SK-N-SH treated with all-trans-retinoic acid at 6 μM for 48 hours (cell line): ENCODE measurements around the gene PDE4B.

Experiments
- ATAC-seq: fragments of 200-7000 bp; cut with Tn5 transposase; 3 replicates; pipeline ENCODE4 v1.9.1; 2020; ENCODE audit warnings: mild to moderate bottlenecking, moderate library complexity
- ARNTL ChIP-seq: fragments of 450-650 bp; formaldehyde crosslinking; IDR thresholded peaks from 2 replicates; pipeline ENCODE4 v1.5.0; 2020; ENCODE audit warnings: low read depth, mild to moderate bottlenecking, moderate library complexity, borderline replicate concordance
- BACH2 ChIP-seq: fragments of 250-450 bp; sonication (Bioruptor Pico); IDR thresholded peaks from 2 replicates; pipeline ENCODE4 v1.9.0; 2021; ENCODE audit warnings: mild to moderate bottlenecking, borderline replicate concordance
- ESRRG ChIP-seq: fragments of 250-450 bp; sonication (Bioruptor Pico); IDR thresholded peaks from 2 replicates; pipeline ENCODE4 v1.6.1; 2021; ENCODE audit warnings: mild to moderate bottlenecking
- GLIS3 ChIP-seq: fragments of 250-450 bp; sonication (Bioruptor Pico); IDR thresholded peaks from 2 replicates; pipeline ENCODE4 v1.5.0; 2020; ENCODE audit warnings: mild to moderate bottlenecking, moderate library complexity
- ISL1 ChIP-seq: fragments of 250-450 bp; sonication (Bioruptor Pico); IDR thresholded peaks from 2 replicates; pipeline ENCODE4 v2.1.2; 2022; ENCODE audit warnings: mild to moderate bottlenecking, moderate library complexity
- OSR1 ChIP-seq: fragments of 250-450 bp; sonication (Bioruptor Pico); IDR thresholded peaks from 2 replicates; pipeline ENCODE4 v1.8.0; 2022; ENCODE audit warnings: moderate library complexity, mild to moderate bottlenecking, inconsistent platforms
- RARB ChIP-seq: fragments of 250-450 bp; sonication (Bioruptor Pico); IDR thresholded peaks from 2 replicates; pipeline ENCODE4 v1.8.0; 2021; ENCODE audit warnings: mild to moderate bottlenecking, moderate library complexity
- SNAI2 ChIP-seq: fragments of 250-450 bp; sonication (Bioruptor Pico); IDR thresholded peaks from 2 replicates; pipeline ENCODE4 v1.5.0; 2020; ENCODE audit warnings: mild to moderate bottlenecking, moderate library complexity
- TCF4 ChIP-seq: fragments of 250-450 bp; sonication (Bioruptor Pico); IDR thresholded peaks from 2 replicates; pipeline ENCODE4 v1.8.0; 2021; ENCODE audit warnings: mild to moderate bottlenecking, moderate library complexity, borderline replicate concordance
- ZC3H10 ChIP-seq: fragments of 250-450 bp; sonication (Bioruptor Pico); IDR thresholded peaks from 2 replicates; pipeline ENCODE4 v1.5.1; 2021; ENCODE audit warnings: mild to moderate bottlenecking, moderate library complexity
- ZFP3 ChIP-seq: fragments of 250-450 bp; sonication (Bioruptor Pico); IDR thresholded peaks from 2 replicates; pipeline ENCODE4 v1.5.0; 2020; ENCODE audit warnings: mild to moderate bottlenecking, moderate library complexity
- ZFP30 ChIP-seq: fragments of 450-650 bp; formaldehyde crosslinking; IDR thresholded peaks from 2 replicates; pipeline ENCODE4 v1.5.0; 2022; ENCODE audit warnings: mild to moderate bottlenecking, moderate library complexity
- ZNF70 ChIP-seq: fragments of 450-650 bp; formaldehyde crosslinking; IDR thresholded peaks from 2 replicates; pipeline ENCODE4 v1.5.0; 2020; ENCODE audit warnings: mild to moderate bottlenecking, moderate library complexity
- TF ChIP-seq, protein P1 (sequence below): fragments of 250-450 bp; sonication (Bioruptor Pico); IDR thresholded peaks from 2 replicates; pipeline ENCODE4 v1.8.0; 2021; ENCODE audit warnings: low read depth, mild to moderate bottlenecking, moderate library complexity, borderline replicate concordance
- TF ChIP-seq, protein P2 (sequence below): fragments of 250-450 bp; sonication (Bioruptor Pico); IDR thresholded peaks from 2 replicates; pipeline ENCODE4 v1.5.1; 2021; ENCODE audit warnings: mild to moderate bottlenecking, moderate library complexity
- TF ChIP-seq, protein P3 (sequence below): fragments of 250-450 bp; sonication (Bioruptor Pico); IDR thresholded peaks from 2 replicates; pipeline ENCODE4 v1.5.0; 2020; ENCODE audit warnings: mild to moderate bottlenecking, moderate library complexity
- TF ChIP-seq, protein P4 (sequence below): fragments of 250-450 bp; sonication (Bioruptor Pico); IDR thresholded peaks from 2 replicates; pipeline ENCODE4 v1.5.1; 2020; ENCODE audit warnings: low read depth, mild to moderate bottlenecking, moderate library complexity
- TF ChIP-seq, protein P5 (sequence below): fragments of 250-450 bp; sonication (Bioruptor Pico); IDR thresholded peaks from 2 replicates; pipeline ENCODE4 v1.8.0; 2020; ENCODE audit warnings: mild to moderate bottlenecking, moderate library complexity, borderline replicate concordance

The PDE4B gene

GRCh38 chr1:66168467-66168887 is 375.8 kb downstream of the PDE4B start:
- TF ChIP-seq ZC3H10 (CRISPR knock-in tag) (no peak), ISL1 (CRISPR knock-in tag) (no peak), SNAI2 (CRISPR knock-in tag) (no peak), ZFP3 (no peak), BACH2 (no peak), TCF4 (CRISPR knock-in tag) (no peak), ESRRG (CRISPR knock-in tag) (no peak), GLIS3 (CRISPR knock-in tag) (no peak), ARNTL (CRISPR knock-in tag) (no peak), OSR1 (no peak), ZFP30 (CRISPR knock-in tag) (no peak)
- TF ChIP-seq, protein P1, sequence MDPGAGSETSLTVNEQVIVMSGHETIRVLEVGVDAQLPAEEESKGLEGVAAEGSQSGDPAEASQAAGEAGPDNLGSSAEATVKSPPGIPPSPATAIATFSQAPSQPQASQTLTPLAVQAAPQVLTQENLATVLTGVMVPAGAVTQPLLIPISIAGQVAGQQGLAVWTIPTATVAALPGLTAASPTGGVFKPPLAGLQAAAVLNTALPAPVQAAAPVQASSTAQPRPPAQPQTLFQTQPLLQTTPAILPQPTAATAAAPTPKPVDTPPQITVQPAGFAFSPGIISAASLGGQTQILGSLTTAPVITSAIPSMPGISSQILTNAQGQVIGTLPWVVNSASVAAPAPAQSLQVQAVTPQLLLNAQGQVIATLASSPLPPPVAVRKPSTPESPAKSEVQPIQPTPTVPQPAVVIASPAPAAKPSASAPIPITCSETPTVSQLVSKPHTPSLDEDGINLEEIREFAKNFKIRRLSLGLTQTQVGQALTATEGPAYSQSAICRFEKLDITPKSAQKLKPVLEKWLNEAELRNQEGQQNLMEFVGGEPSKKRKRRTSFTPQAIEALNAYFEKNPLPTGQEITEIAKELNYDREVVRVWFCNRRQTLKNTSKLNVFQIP (CRISPR knock-in tag), result no peak
- TF ChIP-seq, protein P2, sequence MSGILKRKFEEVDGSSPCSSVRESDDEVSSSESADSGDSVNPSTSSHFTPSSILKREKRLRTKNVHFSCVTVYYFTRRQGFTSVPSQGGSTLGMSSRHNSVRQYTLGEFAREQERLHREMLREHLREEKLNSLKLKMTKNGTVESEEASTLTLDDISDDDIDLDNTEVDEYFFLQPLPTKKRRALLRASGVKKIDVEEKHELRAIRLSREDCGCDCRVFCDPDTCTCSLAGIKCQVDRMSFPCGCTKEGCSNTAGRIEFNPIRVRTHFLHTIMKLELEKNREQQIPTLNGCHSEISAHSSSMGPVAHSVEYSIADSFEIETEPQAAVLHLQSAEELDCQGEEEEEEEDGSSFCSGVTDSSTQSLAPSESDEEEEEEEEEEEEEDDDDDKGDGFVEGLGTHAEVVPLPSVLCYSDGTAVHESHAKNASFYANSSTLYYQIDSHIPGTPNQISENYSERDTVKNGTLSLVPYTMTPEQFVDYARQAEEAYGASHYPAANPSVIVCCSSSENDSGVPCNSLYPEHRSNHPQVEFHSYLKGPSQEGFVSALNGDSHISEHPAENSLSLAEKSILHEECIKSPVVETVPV (CRISPR knock-in tag), result no peak
- TF ChIP-seq, protein P3, sequence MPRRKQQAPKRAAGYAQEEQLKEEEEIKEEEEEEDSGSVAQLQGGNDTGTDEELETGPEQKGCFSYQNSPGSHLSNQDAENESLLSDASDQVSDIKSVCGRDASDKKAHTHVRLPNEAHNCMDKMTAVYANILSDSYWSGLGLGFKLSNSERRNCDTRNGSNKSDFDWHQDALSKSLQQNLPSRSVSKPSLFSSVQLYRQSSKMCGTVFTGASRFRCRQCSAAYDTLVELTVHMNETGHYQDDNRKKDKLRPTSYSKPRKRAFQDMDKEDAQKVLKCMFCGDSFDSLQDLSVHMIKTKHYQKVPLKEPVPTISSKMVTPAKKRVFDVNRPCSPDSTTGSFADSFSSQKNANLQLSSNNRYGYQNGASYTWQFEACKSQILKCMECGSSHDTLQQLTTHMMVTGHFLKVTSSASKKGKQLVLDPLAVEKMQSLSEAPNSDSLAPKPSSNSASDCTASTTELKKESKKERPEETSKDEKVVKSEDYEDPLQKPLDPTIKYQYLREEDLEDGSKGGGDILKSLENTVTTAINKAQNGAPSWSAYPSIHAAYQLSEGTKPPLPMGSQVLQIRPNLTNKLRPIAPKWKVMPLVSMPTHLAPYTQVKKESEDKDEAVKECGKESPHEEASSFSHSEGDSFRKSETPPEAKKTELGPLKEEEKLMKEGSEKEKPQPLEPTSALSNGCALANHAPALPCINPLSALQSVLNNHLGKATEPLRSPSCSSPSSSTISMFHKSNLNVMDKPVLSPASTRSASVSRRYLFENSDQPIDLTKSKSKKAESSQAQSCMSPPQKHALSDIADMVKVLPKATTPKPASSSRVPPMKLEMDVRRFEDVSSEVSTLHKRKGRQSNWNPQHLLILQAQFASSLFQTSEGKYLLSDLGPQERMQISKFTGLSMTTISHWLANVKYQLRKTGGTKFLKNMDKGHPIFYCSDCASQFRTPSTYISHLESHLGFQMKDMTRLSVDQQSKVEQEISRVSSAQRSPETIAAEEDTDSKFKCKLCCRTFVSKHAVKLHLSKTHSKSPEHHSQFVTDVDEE (CRISPR knock-in tag), result no peak
- TF ChIP-seq, protein P4, sequence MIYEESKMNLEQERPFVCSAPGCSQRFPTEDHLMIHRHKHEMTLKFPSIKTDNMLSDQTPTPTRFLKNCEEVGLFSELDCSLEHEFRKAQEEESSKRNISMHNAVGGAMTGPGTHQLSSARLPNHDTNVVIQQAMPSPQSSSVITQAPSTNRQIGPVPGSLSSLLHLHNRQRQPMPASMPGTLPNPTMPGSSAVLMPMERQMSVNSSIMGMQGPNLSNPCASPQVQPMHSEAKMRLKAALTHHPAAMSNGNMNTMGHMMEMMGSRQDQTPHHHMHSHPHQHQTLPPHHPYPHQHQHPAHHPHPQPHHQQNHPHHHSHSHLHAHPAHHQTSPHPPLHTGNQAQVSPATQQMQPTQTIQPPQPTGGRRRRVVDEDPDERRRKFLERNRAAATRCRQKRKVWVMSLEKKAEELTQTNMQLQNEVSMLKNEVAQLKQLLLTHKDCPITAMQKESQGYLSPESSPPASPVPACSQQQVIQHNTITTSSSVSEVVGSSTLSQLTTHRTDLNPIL, result no peak
- peak; percentile 77 for ATAC-seq

- no peak for TF ChIP-seq ARNTL (CRISPR knock-in tag)
- TF ChIP-seq ESRRG (CRISPR knock-in tag), result no peak
- TF ChIP-seq, protein P1 (CRISPR knock-in tag), result no peak
- no peak for TF ChIP-seq BACH2
- no peak for TF ChIP-seq OSR1
- TF ChIP-seq, protein P3 (CRISPR knock-in tag), result no peak
- TF ChIP-seq ISL1 (CRISPR knock-in tag), result 0 out of 2 replicates have a peak, but pooled peaks have one; percentile 19
- peak; percentile 79 for ATAC-seq
Observed at GRCh38 chr1:66168948-66169671, 376.4 kb downstream of the PDE4B start.

DNA sequence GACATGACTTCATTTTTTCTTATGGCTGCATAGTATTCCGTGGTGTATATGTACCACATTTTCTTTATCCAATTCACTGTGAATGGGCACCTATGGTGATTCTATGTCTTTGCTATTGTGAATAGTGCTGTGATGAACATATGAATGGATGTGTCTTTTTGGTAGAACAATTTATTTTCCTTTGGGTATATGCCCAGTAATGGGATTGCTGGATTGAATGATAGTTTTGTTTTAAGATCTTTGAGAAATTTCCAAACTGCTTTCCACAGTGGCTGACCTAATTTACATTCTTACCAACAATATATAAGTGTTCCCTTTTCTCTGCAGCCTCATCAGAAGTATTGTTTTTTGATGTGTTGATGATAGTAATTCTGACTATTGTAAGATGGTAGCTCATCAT is 379.6 kb downstream of the PDE4B start:
- no peak for ATAC-seq
- TF ChIP-seq, protein P5, sequence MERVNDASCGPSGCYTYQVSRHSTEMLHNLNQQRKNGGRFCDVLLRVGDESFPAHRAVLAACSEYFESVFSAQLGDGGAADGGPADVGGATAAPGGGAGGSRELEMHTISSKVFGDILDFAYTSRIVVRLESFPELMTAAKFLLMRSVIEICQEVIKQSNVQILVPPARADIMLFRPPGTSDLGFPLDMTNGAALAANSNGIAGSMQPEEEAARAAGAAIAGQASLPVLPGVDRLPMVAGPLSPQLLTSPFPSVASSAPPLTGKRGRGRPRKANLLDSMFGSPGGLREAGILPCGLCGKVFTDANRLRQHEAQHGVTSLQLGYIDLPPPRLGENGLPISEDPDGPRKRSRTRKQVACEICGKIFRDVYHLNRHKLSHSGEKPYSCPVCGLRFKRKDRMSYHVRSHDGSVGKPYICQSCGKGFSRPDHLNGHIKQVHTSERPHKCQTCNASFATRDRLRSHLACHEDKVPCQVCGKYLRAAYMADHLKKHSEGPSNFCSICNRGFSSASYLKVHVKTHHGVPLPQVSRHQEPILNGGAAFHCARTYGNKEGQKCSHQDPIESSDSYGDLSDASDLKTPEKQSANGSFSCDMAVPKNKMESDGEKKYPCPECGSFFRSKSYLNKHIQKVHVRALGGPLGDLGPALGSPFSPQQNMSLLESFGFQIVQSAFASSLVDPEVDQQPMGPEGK, result no peak
- TF ChIP-seq ISL1 (CRISPR knock-in tag) (no peak), ARNTL (CRISPR knock-in tag) (no peak), ZNF70 (CRISPR knock-in tag) (no peak), SNAI2 (CRISPR knock-in tag) (no peak), ZFP3 (no peak), RARB (CRISPR knock-in tag) (no peak), ESRRG (CRISPR knock-in tag) (no peak), ZFP30 (CRISPR knock-in tag) (no peak), TCF4 (CRISPR knock-in tag) (no peak)
- TF ChIP-seq, protein P1 (CRISPR knock-in tag), result no peak
